ENCODE data around the gene TAF11L13. TPM values are rescaled to one million over a fixed set of nuclear protein-coding genes. Genes with fewer than 3 reads are reported as not detected.
"Not testable (repeated sequence)": the region's sequence is repeated elsewhere in the genome, so short reads cannot be mapped to it uniquely, and the experiment has no call there.

TAF11L13 gene
- total and polyA plus RNA-seq, 2 of the 13 experiments (the other 11 are each of a cell fraction or from before 2014, with no cell fraction given): not detected

DNA sequence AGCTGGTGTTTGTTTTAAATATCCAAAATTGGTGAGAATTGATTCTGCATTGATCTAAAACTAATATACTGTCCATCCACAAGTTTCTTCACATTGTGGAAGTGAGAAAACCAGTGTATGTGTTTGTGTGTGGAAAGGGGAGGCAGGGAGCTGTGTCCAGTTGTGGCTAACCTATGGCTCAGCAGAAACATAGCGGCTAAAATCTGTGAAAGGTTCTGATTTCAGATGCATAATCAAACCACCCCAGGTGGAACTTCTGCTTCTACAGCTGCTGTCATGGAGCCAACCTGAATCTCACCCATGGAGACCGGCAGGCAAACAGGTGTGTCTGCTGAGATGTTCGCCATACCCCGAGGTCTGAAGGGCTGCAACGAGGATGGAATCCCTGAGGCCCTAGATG, 2.3 kb downstream of the TAF11L13 start, which contains the start of gene TAF11L14:
TSS of gene TAF11L14 (plus strand) at position 301 of the 400 bp plus-strand sequence.
- Histone ChIP-seq H2AFZ (ENCODE audit: low read length) (no peak within 1 kb of the TSS), H3K27me3 (ENCODE audit: control insufficient read depth in 1 of 2, insufficient read depth in 2 of 2, low read length in 2 of 2) (no peaks in the 10 kb centered on the region), H3K36me3 (replicated peaks in 1 of 2; ENCODE audit: control insufficient read depth in 1 of 2, insufficient read depth in 2 of 2, low read length in 2 of 2) (no peaks in the 10 kb centered on the region), H3K4me3 (replicated peaks in 1 of 3; ENCODE audit: insufficient read depth in 1 of 3, low read depth in 2 of 3, low read length in 3 of 3) (no peak within 1 kb of the TSS), H3K9ac (ENCODE audit: insufficient read depth, low read depth, low read length) (no peak within 1 kb of the TSS), H3K4me2 (ENCODE audit: low read depth, low read length) (no peak within 1 kb of the TSS), H3K27ac (ENCODE audit: extremely low read length, insufficient read depth, low read length) (no peak within 1 kb of the TSS), H3K79me2 (ENCODE audit: insufficient read depth, low read length) (no peaks in the 10 kb centered on the region), H3K9me3 (ENCODE audit: low read length) (0 out of 2 replicates have a peak, but pooled peaks cover 5% of the 10 kb centered on the region), H4K20me1 (ENCODE audit: insufficient read depth, low read length) (no peaks in the 10 kb centered on the region), H3K4me1 (ENCODE audit: insufficient read depth, low read length) (no peaks in the 10 kb centered on the region)
- POLR2A ChIA-PET: no interaction called here
- ATAC-seq (no peak), DNase-seq (ENCODE audit: low spot score) (no peak), FAIRE-seq (no peak)
- CTCF ChIA-PET (ENCODE audit: low intra/inter-chr PET ratio, low total read pairs): no interaction called here
- TF ChIP-seq, protein P1, sequence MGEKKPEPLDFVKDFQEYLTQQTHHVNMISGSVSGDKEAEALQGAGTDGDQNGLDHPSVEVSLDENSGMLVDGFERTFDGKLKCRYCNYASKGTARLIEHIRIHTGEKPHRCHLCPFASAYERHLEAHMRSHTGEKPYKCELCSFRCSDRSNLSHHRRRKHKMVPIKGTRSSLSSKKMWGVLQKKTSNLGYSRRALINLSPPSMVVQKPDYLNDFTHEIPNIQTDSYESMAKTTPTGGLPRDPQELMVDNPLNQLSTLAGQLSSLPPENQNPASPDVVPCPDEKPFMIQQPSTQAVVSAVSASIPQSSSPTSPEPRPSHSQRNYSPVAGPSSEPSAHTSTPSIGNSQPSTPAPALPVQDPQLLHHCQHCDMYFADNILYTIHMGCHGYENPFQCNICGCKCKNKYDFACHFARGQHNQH (CRISPR knock-in tag; IDR thresholded peaks at IDR 0.05): no peak
- no peak for TF ChIP-seq U2AF2 (IDR thresholded peaks at IDR 0.05; ENCODE audit: low read depth, low read length)
- no peak for TF ChIP-seq SIX4 (CRISPR knock-in tag; IDR thresholded peaks at IDR 0.05)
- no peak for TF ChIP-seq GPN1 (CRISPR knock-in tag; IDR thresholded peaks at IDR 0.05; ENCODE audit: borderline replicate concordance)
- TF ChIP-seq, protein P2, sequence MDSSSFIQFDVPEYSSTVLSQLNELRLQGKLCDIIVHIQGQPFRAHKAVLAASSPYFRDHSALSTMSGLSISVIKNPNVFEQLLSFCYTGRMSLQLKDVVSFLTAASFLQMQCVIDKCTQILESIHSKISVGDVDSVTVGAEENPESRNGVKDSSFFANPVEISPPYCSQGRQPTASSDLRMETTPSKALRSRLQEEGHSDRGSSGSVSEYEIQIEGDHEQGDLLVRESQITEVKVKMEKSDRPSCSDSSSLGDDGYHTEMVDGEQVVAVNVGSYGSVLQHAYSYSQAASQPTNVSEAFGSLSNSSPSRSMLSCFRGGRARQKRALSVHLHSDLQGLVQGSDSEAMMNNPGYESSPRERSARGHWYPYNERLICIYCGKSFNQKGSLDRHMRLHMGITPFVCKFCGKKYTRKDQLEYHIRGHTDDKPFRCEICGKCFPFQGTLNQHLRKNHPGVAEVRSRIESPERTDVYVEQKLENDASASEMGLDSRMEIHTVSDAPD (CRISPR knock-in tag; IDR thresholded peaks at IDR 0.05): no peak
- no peak for TF ChIP-seq TAF1 (CRISPR knock-in tag; IDR thresholded peaks at IDR 0.05)
- TF ChIP-seq IRF2 (CRISPR knock-in tag; IDR thresholded peaks at IDR 0.05): no peak
- TF ChIP-seq ZNF749 (CRISPR knock-in tag; IDR thresholded peaks at IDR 0.05; ENCODE audit: borderline replicate concordance): no peak
- no peak for TF ChIP-seq ZNF670 (CRISPR knock-in tag; IDR thresholded peaks at IDR 0.05; ENCODE audit: borderline replicate concordance)
- no peak for TF ChIP-seq ZNF101 (CRISPR knock-in tag; IDR thresholded peaks at IDR 0.05; ENCODE audit: borderline replicate concordance, low read depth)
- TF ChIP-seq BCL6 (CRISPR knock-in tag; IDR thresholded peaks at IDR 0.05): no peak
- TF ChIP-seq MEIS2 (CRISPR knock-in tag; IDR thresholded peaks at IDR 0.05): no peak
- TF ChIP-seq ISX (CRISPR knock-in tag; conservative IDR thresholded peaks at IDR 0.05): no peak
- TF ChIP-seq ZNF569 (CRISPR knock-in tag; IDR thresholded peaks at IDR 0.05; ENCODE audit: borderline replicate concordance): no peak
- no peak for TF ChIP-seq REXO4 (CRISPR knock-in tag; IDR thresholded peaks at IDR 0.05; ENCODE audit: borderline replicate concordance)
- TF ChIP-seq MBNL3 (CRISPR knock-in tag; conservative IDR thresholded peaks at IDR 0.05): no peak
- TF ChIP-seq NFRKB (IDR thresholded peaks at IDR 0.05): no peak
- no peak for TF ChIP-seq RAD21 (CRISPR knock-in tag; IDR thresholded peaks at IDR 0.05)
- intact Hi-C loops (cut with micrococcal nuclease; ENCODE audit: unreplicated experiment): no loop called here
- in situ Hi-C loops (cut with HindIII; ENCODE audit: extremely low pct_ligation_motif_present, low pct_unique_long_range_greater_than_20kb): no loop called here
- 4% methylated on average over 5 of the region's 5 CpGs for WGBS (ENCODE audit: low lambda C conversion rate)
- BruUV-seq (replicated peaks): no TSS peak

DNA sequence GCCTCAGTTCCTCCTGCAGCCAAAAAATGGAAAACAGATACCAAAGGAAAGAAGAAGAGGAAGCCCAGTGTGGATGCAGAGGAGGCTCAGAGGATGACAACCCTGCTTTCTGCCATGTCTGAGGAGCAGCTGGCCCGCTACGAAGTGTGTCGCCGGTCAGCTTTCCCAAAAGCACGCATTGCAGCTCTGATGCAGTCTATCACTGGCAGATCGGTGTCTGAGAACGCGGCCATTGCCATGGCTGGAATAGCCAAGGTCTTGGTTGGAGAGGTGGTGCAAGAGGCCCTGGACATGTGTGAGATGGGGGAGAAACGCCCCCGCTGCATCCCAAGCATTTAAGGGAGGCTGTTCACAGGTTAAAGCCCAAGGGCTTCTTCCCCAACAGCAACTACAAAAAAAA, 17.3 kb downstream of the TAF11L13 start:
- peaks cover 10% of the 10 kb centered on the region; the same call in 1 of the 2 replicates for H3K9me3 ChIP-seq (ENCODE audit: low read length)
- H3K27ac ChIP-seq (ENCODE audit: extremely low read length, insufficient read depth, low read length); in situ Hi-C loops (cut with HindIII; ENCODE audit: extremely low pct_ligation_motif_present, low pct_unique_long_range_greater_than_20kb); ATAC-seq; H3K4me2 ChIP-seq (ENCODE audit: low read depth, low read length); H3K4me1 ChIP-seq (ENCODE audit: insufficient read depth, low read length); CTCF ChIA-PET (ENCODE audit: low intra/inter-chr PET ratio, low total read pairs); H2AFZ ChIP-seq (ENCODE audit: low read length); H3K4me3 ChIP-seq (replicated peaks in 1 of 3; ENCODE audit: insufficient read depth in 1 of 3, low read depth in 2 of 3, low read length in 3 of 3); DNase-seq (ENCODE audit: low spot score); H3K36me3 ChIP-seq (replicated peaks in 1 of 2; ENCODE audit: control insufficient read depth in 1 of 2, insufficient read depth in 2 of 2, low read length in 2 of 2); POLR2A ChIA-PET; H4K20me1 ChIP-seq (ENCODE audit: insufficient read depth, low read length); FAIRE-seq; H3K79me2 ChIP-seq (ENCODE audit: insufficient read depth, low read length); H3K9ac ChIP-seq (ENCODE audit: insufficient read depth, low read depth, low read length); H3K27me3 ChIP-seq (ENCODE audit: control insufficient read depth in 1 of 2, insufficient read depth in 2 of 2, low read length in 2 of 2); BruUV-seq (replicated peaks); intact Hi-C loops (cut with micrococcal nuclease; ENCODE audit: unreplicated experiment): not testable (repeated sequence)
- 0% methylated on average over 2 of the region's 10 CpGs for WGBS (ENCODE audit: low lambda C conversion rate)

All from HepG2 (cell line).